HepG2 (cell line): Measurements from ENCODE around the gene PSMB3. TPM values are rescaled to one million over a fixed set of nuclear protein-coding genes. Genes with fewer than 3 reads are reported as not detected.

ENCODE experiments used
- ARNT ChIP-seq: fragments of 450-650 bp; IDR thresholded peaks from 2 replicates; pipeline ENCODE4 v1.6.1; 2017
- ARNTL ChIP-seq: sonication (generic); formaldehyde crosslinking; IDR thresholded peaks from 2 replicates; pipeline ENCODE4 v1.4.0; 2020; ENCODE audit warnings: mild to moderate bottlenecking, missing genetic modification reagents
- ATAD3A ChIP-seq: sonication (generic); formaldehyde crosslinking; IDR thresholded peaks from 2 replicates; pipeline ENCODE4 v1.4.0; 2020; ENCODE audit warnings: missing genetic modification reagents
- CBX2 ChIP-seq, 2 experiments: fragments of 200-600 bp in 1 of 2; sonication (generic); formaldehyde crosslinking in 1 of 2; IDR thresholded peaks; 2 replicates each; pipeline versions ENCODE4 v1.7.0 to v1.8.1; 2018 to 2022; ENCODE audit warnings: low read depth in 2 of 2, low read length in 1 of 2, mild to moderate bottlenecking in 1 of 2, missing genetic modification reagents in 1 of 2
- CBX5 ChIP-seq: sonication (generic); formaldehyde crosslinking; IDR thresholded peaks from 2 replicates; pipeline ENCODE4 v1.4.0; 2020; ENCODE audit warnings: missing genetic modification reagents, borderline replicate concordance
- CEBPB ChIP-seq: IDR thresholded peaks from 2 replicates; pipeline ENCODE4 v1.6.1; 2011; ENCODE audit warnings: low read depth, low read length, improper control_type of control experiment, borderline replicate concordance
- ETV5 ChIP-seq: IDR thresholded peaks from 2 replicates; pipeline ENCODE4 v1.6.1; 2018; ENCODE audit warnings: missing biosample characterization, missing genetic modification reagents, inconsistent platforms, borderline replicate concordance
- MAFF ChIP-seq: IDR thresholded peaks from 2 replicates; pipeline ENCODE4 v1.6.1; 2011; ENCODE audit warnings: low read depth, low read length, improper control_type of control experiment
- NFATC3 ChIP-seq: sonication (generic); formaldehyde crosslinking; IDR thresholded peaks from 2 replicates; pipeline ENCODE4 v1.5.1; 2020; ENCODE audit warnings: mild to moderate bottlenecking, missing genetic modification reagents
- SOX13 ChIP-seq, 3 experiments: fragments of 450-650 bp in 1 of 3; sonication (generic) in 1 of 3; formaldehyde crosslinking in 1 of 3; IDR thresholded peaks in 2 of 3; conservative IDR thresholded peaks in 1 of 3; 2 replicates each; pipeline versions ENCODE4 v1.5.0 to v1.6.1; 2016 to 2020; ENCODE audit warnings: antibody characterized with exemption in 1 of 3, mild to moderate bottlenecking in 1 of 3, missing compliant biosample characterization in 1 of 3, missing genetic modification reagents in 1 of 3, moderate library complexity in 1 of 3
- ZNF331 ChIP-seq: sonication (generic); formaldehyde crosslinking; IDR thresholded peaks from 2 replicates; pipeline ENCODE4 v1.4.0; 2020; ENCODE audit warnings: missing genetic modification reagents
- ZNF598 ChIP-seq: sonication (generic); formaldehyde crosslinking; IDR thresholded peaks from 2 replicates; pipeline ENCODE4 v1.5.1; 2020; ENCODE audit warnings: mild to moderate bottlenecking, missing genetic modification reagents, borderline replicate concordance
- ZNF614 ChIP-seq: IDR thresholded peaks from 2 replicates; pipeline ENCODE4 v1.6.1; 2018; ENCODE audit warnings: missing biosample characterization, missing genetic modification reagents, inconsistent platforms, borderline replicate concordance
- ZNF615 ChIP-seq: sonication (generic); formaldehyde crosslinking; IDR thresholded peaks from 2 replicates; pipeline ENCODE4 v1.5.0; 2020; ENCODE audit warnings: mild to moderate bottlenecking, missing genetic modification reagents, borderline replicate concordance
- ZNF850 ChIP-seq: sonication (generic); formaldehyde crosslinking; conservative IDR thresholded peaks from 2 replicates; pipeline ENCODE4 v1.9.0; 2021; ENCODE audit warnings: mild to moderate bottlenecking, missing genetic modification reagents
- polyA plus RNA-seq, 8 experiments: library from polyadenylated mRNA; depleted of rRNA in 3 of 8; stranded (reverse) in 7 of 8; unstranded in 1 of 8; fragments of >200 nt; fragmentation: Illumina TruSeq in 4 of 8; extraction: Trizol in 4 of 8; gene quantifications; 2 replicates each; pipeline versions ENCODE4 v1.2.1 to v1.2.3, GENCODE V29; 2011 to 2016; ENCODE audit warnings: low read depth in 4 of 8, missing spikeins in 1 of 8, mixed read lengths in 1 of 8; ENCODE audit not compliant: insufficient read depth in 1 of 8
- total RNA-seq, 5 experiments: library from RNA; depleted of rRNA; stranded (reverse); fragments of >200 nt; fragmentation: Illumina TruSeq; extraction: Trizol; gene quantifications; 2 replicates each; pipeline ENCODE4 v1.2.3, GENCODE V29; 2016; ENCODE audit warnings: low read depth in 1 of 5
- TF ChIP-seq, protein P1 (sequence below), 2 experiments: sonication (generic) in 1 of 2; formaldehyde crosslinking in 1 of 2; IDR thresholded peaks; 2 replicates each; pipeline versions ENCODE4 v1.4.0 to v1.6.1; 2018 to 2020; ENCODE audit warnings: missing genetic modification reagents in 2 of 2, borderline replicate concordance in 1 of 2, low read depth in 1 of 2, mild to moderate bottlenecking in 1 of 2, missing biosample characterization in 1 of 2
- TF ChIP-seq, protein P2 (sequence below): sonication (generic); formaldehyde crosslinking; IDR thresholded peaks from 2 replicates; pipeline ENCODE4 v1.9.0; 2022; ENCODE audit warnings: low read depth, missing genetic modification reagents
- TF ChIP-seq, protein P3 (sequence below): sonication (generic); formaldehyde crosslinking; conservative IDR thresholded peaks from 2 replicates; pipeline ENCODE4 v1.8.0; 2022; ENCODE audit warnings: mild to moderate bottlenecking, moderate library complexity, missing genetic modification reagents
- TF ChIP-seq, protein P4 (sequence below): sonication (generic); formaldehyde crosslinking; IDR thresholded peaks from 2 replicates; pipeline ENCODE4 v1.9.0; 2021; ENCODE audit warnings: missing genetic modification reagents, mild to moderate bottlenecking, borderline replicate concordance
- TF ChIP-seq, protein P5 (sequence below): IDR thresholded peaks from 2 replicates; pipeline ENCODE4 v1.6.1; 2016; ENCODE audit warnings: mild to moderate bottlenecking, missing biosample characterization, missing genetic modification reagents

PSMB3 gene
- total and polyA plus RNA-seq, 2 of the 13 experiments (the other 11 are each of a cell fraction or from before 2014, with no cell fraction given) = 366 to 517 TPM

DNA sequence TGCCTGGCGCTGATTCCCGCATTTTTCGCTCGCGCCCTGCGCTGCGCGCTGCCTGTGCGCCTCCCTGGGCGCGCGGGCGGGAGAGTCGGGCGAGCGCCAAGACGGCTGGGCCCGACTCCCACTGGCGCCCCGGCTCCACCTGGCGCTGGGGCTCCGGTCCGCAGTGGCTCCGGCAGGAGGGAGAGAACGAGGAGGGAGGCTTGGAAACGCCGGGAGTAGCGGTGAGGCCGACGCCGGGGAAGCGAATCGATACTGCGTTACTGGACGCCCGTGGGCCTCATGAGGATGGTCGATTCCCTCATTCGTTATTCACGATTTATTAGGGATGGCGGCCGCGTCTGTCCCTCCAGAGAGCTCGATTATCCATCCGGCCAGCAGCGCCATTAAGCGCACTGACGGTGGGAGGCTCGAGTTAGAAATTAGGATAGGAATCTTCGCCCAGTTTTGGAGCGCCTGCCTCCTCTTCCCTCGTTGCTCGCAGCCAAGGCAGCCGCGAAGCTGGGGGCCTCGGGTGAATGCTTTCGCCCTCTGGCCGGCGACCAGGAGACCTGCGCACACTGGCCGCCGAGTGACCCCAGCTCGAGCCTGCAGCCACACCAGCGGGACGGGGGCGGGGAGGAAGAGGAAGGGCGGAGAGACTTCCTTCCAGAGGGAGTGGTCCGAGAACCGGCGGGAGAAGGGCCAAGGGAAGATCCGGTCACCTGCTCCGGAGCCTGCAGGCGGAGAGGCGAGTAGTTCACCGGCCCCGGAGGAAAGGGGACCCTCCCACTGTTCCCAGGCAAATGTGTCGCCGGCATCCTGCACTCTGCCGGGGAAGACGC lies 3.1 kb upstream of the PSMB3 start (continued):
- TF ChIP-seq ZNF850 (0 out of 2 replicates have a peak, but pooled peaks have one; percentile 32), NFATC3 (CRISPR knock-in tag) (peak; percentile 72), ZNF598 (CRISPR knock-in tag) (no peak; the same call in 1 of the 2 replicates), ZNF614 (CRISPR knock-in tag) (peak; percentile 86; the same call in 1 of the 2 replicates), ZNF331 (CRISPR knock-in tag) (peak; percentile 64; the same call in 1 of the 2 replicates), ARNT (no peak), SOX13 (IDR thresholded peaks at IDR 0.05) (no peak), SOX13 (CRISPR knock-in tag; conservative IDR thresholded peaks at IDR 0.05 in 1 of 2, IDR thresholded peaks at IDR 0.05 in 1 of 2) (peak in 1 of 2 experiments; percentile 51; a peak in 2 of 4 replicates), CEBPB (no peak), ETV5 (CRISPR knock-in tag) (peak; percentile 97), ATAD3A (CRISPR knock-in tag) (no peak), CBX5 (peak; percentile 80; the same call in 1 of the 2 replicates), CBX2 (IDR thresholded peaks at IDR 0.05; ENCODE audit: low read depth, low read length) (no peak), CBX2 (CRISPR knock-in tag; IDR thresholded peaks at IDR 0.05; ENCODE audit: low read depth) (no peak), ZNF615 (CRISPR knock-in tag) (no peak), MAFF (no peak), ARNTL (CRISPR knock-in tag) (peak; percentile 68; the same call in 1 of the 2 replicates)
- TF ChIP-seq, protein P1, sequence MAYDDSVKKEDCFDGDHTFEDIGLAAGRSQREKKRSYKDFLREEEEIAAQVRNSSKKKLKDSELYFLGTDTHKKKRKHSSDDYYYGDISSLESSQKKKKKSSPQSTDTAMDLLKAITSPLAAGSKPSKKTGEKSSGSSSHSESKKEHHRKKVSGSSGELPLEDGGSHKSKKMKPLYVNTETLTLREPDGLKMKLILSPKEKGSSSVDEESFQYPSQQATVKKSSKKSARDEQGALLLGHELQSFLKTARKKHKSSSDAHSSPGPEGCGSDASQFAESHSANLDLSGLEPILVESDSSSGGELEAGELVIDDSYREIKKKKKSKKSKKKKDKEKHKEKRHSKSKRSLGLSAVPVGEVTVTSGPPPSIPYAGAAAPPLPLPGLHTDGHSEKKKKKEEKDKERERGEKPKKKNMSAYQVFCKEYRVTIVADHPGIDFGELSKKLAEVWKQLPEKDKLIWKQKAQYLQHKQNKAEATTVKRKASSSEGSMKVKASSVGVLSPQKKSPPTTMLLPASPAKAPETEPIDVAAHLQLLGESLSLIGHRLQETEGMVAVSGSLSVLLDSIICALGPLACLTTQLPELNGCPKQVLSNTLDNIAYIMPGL (CRISPR knock-in tag; IDR thresholded peaks at IDR 0.05; ENCODE audit: borderline replicate concordance in 1 of 2, low read depth in 1 of 2) = peak; percentile 81 to 95; a peak in 3 of 4 replicates
- TF ChIP-seq, protein P2, sequence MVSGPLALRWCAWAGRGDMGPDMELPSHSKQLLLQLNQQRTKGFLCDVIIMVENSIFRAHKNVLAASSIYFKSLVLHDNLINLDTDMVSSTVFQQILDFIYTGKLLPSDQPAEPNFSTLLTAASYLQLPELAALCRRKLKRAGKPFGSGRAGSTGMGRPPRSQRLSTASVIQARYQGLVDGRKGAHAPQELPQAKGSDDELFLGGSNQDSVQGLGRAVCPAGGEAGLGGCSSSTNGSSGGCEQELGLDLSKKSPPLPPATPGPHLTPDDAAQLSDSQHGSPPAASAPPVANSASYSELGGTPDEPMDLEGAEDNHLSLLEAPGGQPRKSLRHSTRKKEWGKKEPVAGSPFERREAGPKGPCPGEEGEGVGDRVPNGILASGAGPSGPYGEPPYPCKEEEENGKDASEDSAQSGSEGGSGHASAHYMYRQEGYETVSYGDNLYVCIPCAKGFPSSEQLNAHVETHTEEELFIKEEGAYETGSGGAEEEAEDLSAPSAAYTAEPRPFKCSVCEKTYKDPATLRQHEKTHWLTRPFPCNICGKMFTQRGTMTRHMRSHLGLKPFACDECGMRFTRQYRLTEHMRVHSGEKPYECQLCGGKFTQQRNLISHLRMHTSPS (CRISPR knock-in tag) = 0 out of 2 replicates have a peak, but pooled peaks have one; percentile 16
- TF ChIP-seq, protein P3, sequence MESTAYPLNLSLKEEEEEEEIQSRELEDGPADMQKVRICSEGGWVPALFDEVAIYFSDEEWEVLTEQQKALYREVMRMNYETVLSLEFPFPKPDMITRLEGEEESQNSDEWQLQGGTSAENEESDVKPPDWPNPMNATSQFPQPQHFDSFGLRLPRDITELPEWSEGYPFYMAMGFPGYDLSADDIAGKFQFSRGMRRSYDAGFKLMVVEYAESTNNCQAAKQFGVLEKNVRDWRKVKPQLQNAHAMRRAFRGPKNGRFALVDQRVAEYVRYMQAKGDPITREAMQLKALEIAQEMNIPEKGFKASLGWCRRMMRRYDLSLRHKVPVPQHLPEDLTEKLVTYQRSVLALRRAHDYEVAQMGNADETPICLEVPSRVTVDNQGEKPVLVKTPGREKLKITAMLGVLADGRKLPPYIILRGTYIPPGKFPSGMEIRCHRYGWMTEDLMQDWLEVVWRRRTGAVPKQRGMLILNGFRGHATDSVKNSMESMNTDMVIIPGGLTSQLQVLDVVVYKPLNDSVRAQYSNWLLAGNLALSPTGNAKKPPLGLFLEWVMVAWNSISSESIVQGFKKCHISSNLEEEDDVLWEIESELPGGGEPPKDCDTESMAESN = peak; percentile 36; the same call in 1 of the 2 replicates
- TF ChIP-seq, protein P4, sequence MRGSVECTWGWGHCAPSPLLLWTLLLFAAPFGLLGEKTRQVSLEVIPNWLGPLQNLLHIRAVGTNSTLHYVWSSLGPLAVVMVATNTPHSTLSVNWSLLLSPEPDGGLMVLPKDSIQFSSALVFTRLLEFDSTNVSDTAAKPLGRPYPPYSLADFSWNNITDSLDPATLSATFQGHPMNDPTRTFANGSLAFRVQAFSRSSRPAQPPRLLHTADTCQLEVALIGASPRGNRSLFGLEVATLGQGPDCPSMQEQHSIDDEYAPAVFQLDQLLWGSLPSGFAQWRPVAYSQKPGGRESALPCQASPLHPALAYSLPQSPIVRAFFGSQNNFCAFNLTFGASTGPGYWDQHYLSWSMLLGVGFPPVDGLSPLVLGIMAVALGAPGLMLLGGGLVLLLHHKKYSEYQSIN (CRISPR knock-in tag) = no peak
- TF ChIP-seq, protein P5, sequence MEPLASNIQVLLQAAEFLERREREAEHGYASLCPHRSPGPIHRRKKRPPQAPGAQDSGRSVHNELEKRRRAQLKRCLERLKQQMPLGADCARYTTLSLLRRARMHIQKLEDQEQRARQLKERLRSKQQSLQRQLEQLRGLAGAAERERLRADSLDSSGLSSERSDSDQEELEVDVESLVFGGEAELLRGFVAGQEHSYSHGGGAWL = peak; percentile 0
